ENCODE data around the gene RAB3GAP1. TPM values are rescaled to one million over a fixed set of nuclear protein-coding genes. Genes with fewer than 3 reads are reported as not detected.

The RAB3GAP1 gene
- total RNA-seq, 3 donors from 2014 or later (not counting 1 experiment from before 2014, with no cell fraction given): 9.6 to 12.6 (median 9.8) TPM

GRCh38 chr2:135125940-135126339, 73.8 kb downstream of the RAB3GAP1 start:
- no peak for TF ChIP-seq CTCF (IDR thresholded peaks at IDR 0.05)
- no peaks in the 10 kb centered on the region for H3K4me1 Mint-ChIP-seq
- ATAC-seq (no peak), DNase-seq (no peak)
- H3K4me3 Mint-ChIP-seq: no peak overlapping the region
- peaks cover 12% of the 10 kb centered on the region for H3K36me3 ChIP-seq (ENCODE audit: control insufficient read depth, insufficient read depth, low read length)
- intact Hi-C loops (cut with micrococcal nuclease): no loop called here
- no peak overlapping the region for H3K27ac ChIP-seq (ENCODE audit: low read length)
- H3K27ac Mint-ChIP-seq: no peak overlapping the region
- peaks cover 12% of the 10 kb centered on the region for H3K36me3 Mint-ChIP-seq
- H3K27me3 ChIP-seq (ENCODE audit: control insufficient read depth, insufficient read depth, low read length): no peaks in the 10 kb centered on the region
- WGBS (ENCODE audit: insufficient coverage): no CpG with 5 or more reads among the region's 2 CpGs
- no peaks in the 10 kb centered on the region for H3K9me3 ChIP-seq (ENCODE audit: control insufficient read depth, insufficient read depth, low read length)
- H3K9me3 Mint-ChIP-seq: no peaks in the 10 kb centered on the region
- peaks cover 0 to 3% of the 10 kb centered on the region in 2 donors for H3K27me3 Mint-ChIP-seq (ENCODE audit: low read depth in 2 of 2)
- no peak overlapping the region for H3K4me3 ChIP-seq (ENCODE audit: low read length)
- H3K4me1 ChIP-seq (ENCODE audit: control insufficient read depth, insufficient read depth, low read length): no peaks in the 10 kb centered on the region

GRCh38 chr2:135130751-135131150, 78.7 kb downstream of the RAB3GAP1 start:
- Mint-ChIP-seq H3K27ac (no peak overlapping the region), H3K9me3 (no peaks in the 10 kb centered on the region), H3K36me3 (peaks cover 12% of the 10 kb centered on the region), H3K4me1 (no peaks in the 10 kb centered on the region), H3K27me3 (ENCODE audit: low read depth in 2 of 2) (peaks cover 0 to 3% of the 10 kb centered on the region in 2 donors), H3K4me3 (no peak overlapping the region)
- Histone ChIP-seq H3K27me3 (ENCODE audit: control insufficient read depth, insufficient read depth, low read length) (no peaks in the 10 kb centered on the region), H3K27ac (ENCODE audit: low read length) (no peak overlapping the region), H3K4me3 (ENCODE audit: low read length) (no peak overlapping the region), H3K9me3 (ENCODE audit: control insufficient read depth, insufficient read depth, low read length) (no peaks in the 10 kb centered on the region), H3K36me3 (ENCODE audit: control insufficient read depth, insufficient read depth, low read length) (peaks cover 22% of the 10 kb centered on the region), H3K4me1 (ENCODE audit: control insufficient read depth, insufficient read depth, low read length) (no peaks in the 10 kb centered on the region)
- 71% methylated on average over 2 of the region's 2 CpGs for WGBS (ENCODE audit: insufficient coverage)
- TF ChIP-seq CTCF (IDR thresholded peaks at IDR 0.05): no peak
- intact Hi-C loops (cut with micrococcal nuclease): no loop called here
- DNase-seq (no peak), ATAC-seq (no peak)

GRCh38 chr2:135132314-135132713, 80.2 kb downstream of the RAB3GAP1 start:
- WGBS (ENCODE audit: insufficient coverage): no CpG with 5 or more reads among the region's 1 CpG
- no peaks in the 10 kb centered on the region for H3K9me3 Mint-ChIP-seq
- H3K36me3 Mint-ChIP-seq: peaks cover 9% of the 10 kb centered on the region
- no peak for DNase-seq
- TF ChIP-seq CTCF (IDR thresholded peaks at IDR 0.05): no peak
- no peaks in the 10 kb centered on the region for H3K4me1 ChIP-seq (ENCODE audit: control insufficient read depth, insufficient read depth, low read length)
- ATAC-seq: no peak
- no peak overlapping the region for H3K4me3 ChIP-seq (ENCODE audit: low read length)
- no peak overlapping the region for H3K27ac ChIP-seq (ENCODE audit: low read length)
- H3K36me3 ChIP-seq (ENCODE audit: control insufficient read depth, insufficient read depth, low read length): peaks cover 22% of the 10 kb centered on the region
- H3K27me3 Mint-ChIP-seq (ENCODE audit: low read depth in 2 of 2): peaks cover 0 to 3% of the 10 kb centered on the region in 2 donors
- no peak overlapping the region for H3K4me3 Mint-ChIP-seq
- no peaks in the 10 kb centered on the region for H3K9me3 ChIP-seq (ENCODE audit: control insufficient read depth, insufficient read depth, low read length)
- H3K27ac Mint-ChIP-seq: no peak overlapping the region
- no peaks in the 10 kb centered on the region for H3K4me1 Mint-ChIP-seq
- intact Hi-C loops (cut with micrococcal nuclease): no loop called here
- no peaks in the 10 kb centered on the region for H3K27me3 ChIP-seq (ENCODE audit: control insufficient read depth, insufficient read depth, low read length)

- H3K4me3 Mint-ChIP-seq: no peak overlapping the region
- Histone ChIP-seq H3K4me1 (ENCODE audit: control insufficient read depth, insufficient read depth, low read length) (no peaks in the 10 kb centered on the region), H3K27ac (ENCODE audit: low read length) (no peak overlapping the region), H3K9me3 (ENCODE audit: control insufficient read depth, insufficient read depth, low read length) (no peaks in the 10 kb centered on the region), H3K27me3 (ENCODE audit: control insufficient read depth, insufficient read depth, low read length) (no peaks in the 10 kb centered on the region), H3K36me3 (ENCODE audit: control insufficient read depth, insufficient read depth, low read length) (peaks cover 7% of the 10 kb centered on the region), H3K4me3 (ENCODE audit: low read length) (no peak overlapping the region)
- H3K4me1 Mint-ChIP-seq: no peaks in the 10 kb centered on the region
- no peaks in the 10 kb centered on the region for H3K9me3 Mint-ChIP-seq
- no peak for ATAC-seq
- H3K36me3 Mint-ChIP-seq: no peaks in the 10 kb centered on the region
- no peak for TF ChIP-seq CTCF (IDR thresholded peaks at IDR 0.05)
- no peak for DNase-seq
- no peaks in the 10 kb centered on the region for H3K27me3 Mint-ChIP-seq (ENCODE audit: low read depth in 2 of 2)
- intact Hi-C loops (cut with micrococcal nuclease): no loop called here
- H3K27ac Mint-ChIP-seq: no peak overlapping the region
These were observed 88.5 kb downstream of the RAB3GAP1 start for GRCh38 chr2:135140606-135141005.

Measured in natural killer cell (primary cell).